Measurements from ENCODE around the gene CAMTA1. TPM values are rescaled to one million over a fixed set of nuclear protein-coding genes. Genes with fewer than 3 reads are reported as not detected.

The CAMTA1 gene
- total RNA-seq, 1 donor from 2014 or later: 62.9 TPM

DNA sequence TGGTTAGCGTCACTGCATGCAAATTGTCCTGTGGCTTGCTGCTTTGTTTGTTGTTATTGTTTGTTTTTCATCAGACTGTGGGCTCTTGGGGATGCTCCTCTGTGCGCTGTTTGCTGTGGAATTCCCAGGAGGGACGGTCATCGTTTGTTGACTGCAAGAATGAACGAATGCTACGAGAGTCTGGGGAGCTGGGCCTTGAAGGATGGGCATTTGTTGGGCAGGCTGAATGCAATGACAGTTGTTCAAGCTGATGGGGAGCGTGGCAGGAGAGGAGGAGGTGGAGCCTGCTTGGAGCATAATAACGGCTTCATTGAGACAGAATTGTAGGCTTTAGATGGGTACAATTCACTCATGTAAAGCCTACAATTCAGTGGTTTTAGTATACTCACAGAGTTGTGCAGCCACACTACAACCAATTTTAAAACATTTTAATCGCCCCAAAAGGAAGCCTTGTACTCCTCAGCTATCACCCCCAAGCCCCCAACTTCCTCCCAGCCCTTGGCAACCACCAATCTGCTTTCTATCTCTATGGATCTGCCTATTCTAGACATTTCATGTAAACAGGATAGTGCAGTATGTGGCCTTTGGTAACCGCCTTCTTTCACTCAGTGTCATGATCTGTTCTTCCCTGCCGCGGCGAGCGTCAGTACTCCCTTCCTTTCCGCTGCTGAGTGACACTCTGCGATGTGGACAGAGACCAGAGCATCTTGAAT lies 190.2 kb downstream of the CAMTA1 start:
- DNase-seq (ENCODE audit: extremely low spot score in 2 of 2): no peak
- no peaks in the 10 kb centered on the region for H3K9me3 ChIP-seq
- intact Hi-C loops (cut with DNase I): no loop called here

DNA sequence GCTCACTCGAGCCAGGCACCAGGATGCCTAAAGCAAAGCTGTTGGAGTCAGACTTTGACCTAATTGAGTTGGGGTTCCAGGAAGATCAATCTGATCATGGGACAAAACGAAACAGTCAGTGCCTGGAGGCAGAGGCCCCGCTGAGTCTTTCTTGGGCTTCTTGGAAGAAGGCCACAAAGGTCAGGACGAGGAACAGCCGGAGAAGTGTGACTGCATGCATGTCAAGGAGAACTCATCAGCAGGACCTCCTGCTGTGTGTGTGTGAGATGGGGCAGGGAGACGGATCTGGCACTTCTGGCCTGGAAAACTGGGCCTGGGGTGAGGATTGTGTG lies 190.8 kb downstream of the CAMTA1 start:
- no peaks in the 10 kb centered on the region for H3K9me3 ChIP-seq
- intact Hi-C loops (cut with DNase I): no loop called here
- H3K27ac ChIP-seq: no peak overlapping the region
- TF ChIP-seq POLR2A (IDR thresholded peaks at IDR 0.05) (no peak), POLR2AphosphoS5 (IDR thresholded peaks at IDR 0.05; ENCODE audit: insufficient read depth in 1 of 2, low read depth in 1 of 2) (no peak)
- TF ChIP-seq, protein P1, sequence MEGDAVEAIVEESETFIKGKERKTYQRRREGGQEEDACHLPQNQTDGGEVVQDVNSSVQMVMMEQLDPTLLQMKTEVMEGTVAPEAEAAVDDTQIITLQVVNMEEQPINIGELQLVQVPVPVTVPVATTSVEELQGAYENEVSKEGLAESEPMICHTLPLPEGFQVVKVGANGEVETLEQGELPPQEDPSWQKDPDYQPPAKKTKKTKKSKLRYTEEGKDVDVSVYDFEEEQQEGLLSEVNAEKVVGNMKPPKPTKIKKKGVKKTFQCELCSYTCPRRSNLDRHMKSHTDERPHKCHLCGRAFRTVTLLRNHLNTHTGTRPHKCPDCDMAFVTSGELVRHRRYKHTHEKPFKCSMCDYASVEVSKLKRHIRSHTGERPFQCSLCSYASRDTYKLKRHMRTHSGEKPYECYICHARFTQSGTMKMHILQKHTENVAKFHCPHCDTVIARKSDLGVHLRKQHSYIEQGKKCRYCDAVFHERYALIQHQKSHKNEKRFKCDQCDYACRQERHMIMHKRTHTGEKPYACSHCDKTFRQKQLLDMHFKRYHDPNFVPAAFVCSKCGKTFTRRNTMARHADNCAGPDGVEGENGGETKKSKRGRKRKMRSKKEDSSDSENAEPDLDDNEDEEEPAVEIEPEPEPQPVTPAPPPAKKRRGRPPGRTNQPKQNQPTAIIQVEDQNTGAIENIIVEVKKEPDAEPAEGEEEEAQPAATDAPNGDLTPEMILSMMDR (IDR thresholded peaks at IDR 0.05): no peak
- H3K4me1 ChIP-seq: no peaks in the 10 kb centered on the region
- no peak overlapping the region for H3K4me3 ChIP-seq
- no peaks in the 10 kb centered on the region for H3K27me3 ChIP-seq
- H3K36me3 ChIP-seq: no peaks in the 10 kb centered on the region
- no peak for DNase-seq (ENCODE audit: extremely low spot score in 2 of 2)

More for the DNA sequence above, 190.2 kb downstream of the CAMTA1 start:
- no peaks in the 10 kb centered on the region for H3K27me3 ChIP-seq
- H3K36me3 ChIP-seq: no peaks in the 10 kb centered on the region
- H3K4me1 ChIP-seq: no peaks in the 10 kb centered on the region
- H3K4me3 ChIP-seq: no peak overlapping the region
- no peak overlapping the region for H3K27ac ChIP-seq
- TF ChIP-seq POLR2AphosphoS5 (IDR thresholded peaks at IDR 0.05; ENCODE audit: insufficient read depth in 1 of 2, low read depth in 1 of 2): no peak
- TF ChIP-seq, protein P1 (IDR thresholded peaks at IDR 0.05): no peak
- TF ChIP-seq POLR2A (IDR thresholded peaks at IDR 0.05): no peak

DNA sequence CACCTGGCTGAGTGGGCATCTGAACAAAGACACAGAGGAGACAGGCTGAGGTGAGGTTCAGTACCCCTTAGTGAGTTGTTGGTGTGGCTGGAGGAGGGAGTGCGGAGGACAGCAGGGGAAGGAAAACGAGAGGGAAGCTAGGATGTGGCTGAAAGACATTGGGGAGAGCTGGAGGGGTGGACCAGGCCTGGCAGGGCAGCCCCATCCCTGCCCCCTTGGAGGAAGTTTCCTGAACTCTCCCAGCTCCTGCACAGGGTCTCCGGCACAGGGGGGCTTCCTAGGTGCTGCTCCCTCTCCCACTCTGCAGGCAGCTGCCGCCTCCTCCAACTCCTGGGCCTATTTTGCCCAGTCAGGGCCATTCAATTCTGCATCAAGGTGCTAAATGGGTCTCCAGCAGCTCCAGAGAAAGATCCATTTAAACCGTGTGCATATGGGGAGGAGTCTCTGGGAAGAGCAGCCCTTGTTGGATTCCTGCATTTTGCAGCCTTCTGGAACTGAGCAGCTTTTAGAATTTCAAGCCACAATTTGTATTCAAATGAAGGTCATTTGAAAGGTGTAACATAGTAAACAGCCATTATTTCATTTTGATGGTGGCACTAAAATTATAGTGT lies 193.9 kb downstream of the CAMTA1 start:
- no peak for TF ChIP-seq POLR2A (IDR thresholded peaks at IDR 0.05)
- no peak for TF ChIP-seq POLR2AphosphoS5 (IDR thresholded peaks at IDR 0.05; ENCODE audit: insufficient read depth in 1 of 2, low read depth in 1 of 2)
- TF ChIP-seq, protein P1 (IDR thresholded peaks at IDR 0.05): no peak
- Histone ChIP-seq H3K4me3 (no peak overlapping the region), H3K4me1 (no peaks in the 10 kb centered on the region), H3K36me3 (no peaks in the 10 kb centered on the region), H3K27me3 (no peaks in the 10 kb centered on the region), H3K9me3 (no peaks in the 10 kb centered on the region), H3K27ac (no peak overlapping the region)
- DNase-seq (ENCODE audit: extremely low spot score in 2 of 2): no peak
- intact Hi-C loops (cut with DNase I): no loop called here

DNA sequence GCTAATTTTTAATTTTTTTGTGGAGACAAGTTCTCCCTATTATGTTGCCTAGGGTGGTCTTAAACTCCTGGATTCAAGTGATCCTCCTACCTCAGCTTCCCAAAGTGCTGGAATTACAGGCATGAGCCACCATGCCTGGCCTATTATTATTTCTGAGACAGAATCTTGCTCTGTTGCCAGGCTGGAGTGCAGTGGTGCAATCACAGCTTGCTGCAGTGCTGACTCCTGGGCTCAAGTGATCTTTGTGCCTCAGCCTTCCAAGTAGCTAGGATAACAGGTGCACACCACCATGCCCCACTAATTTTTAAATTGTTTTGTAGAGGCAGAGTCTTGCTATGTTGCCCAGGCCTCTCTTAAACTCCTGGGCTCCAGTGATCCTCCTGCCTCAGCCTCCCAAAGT lies 196.3 kb downstream of the CAMTA1 start:
- intact Hi-C loops (cut with DNase I): no loop called here
- Histone ChIP-seq H3K36me3 (no peaks in the 10 kb centered on the region), H3K4me3 (no peak overlapping the region), H3K4me1 (no peaks in the 10 kb centered on the region), H3K9me3 (no peaks in the 10 kb centered on the region), H3K27me3 (no peaks in the 10 kb centered on the region), H3K27ac (no peak overlapping the region)
- no peak for DNase-seq (ENCODE audit: extremely low spot score in 2 of 2)
- no peak for TF ChIP-seq POLR2AphosphoS5 (IDR thresholded peaks at IDR 0.05; ENCODE audit: insufficient read depth in 1 of 2, low read depth in 1 of 2)
- no peak for TF ChIP-seq POLR2A (IDR thresholded peaks at IDR 0.05)
- TF ChIP-seq, protein P1 (IDR thresholded peaks at IDR 0.05): no peak

DNA sequence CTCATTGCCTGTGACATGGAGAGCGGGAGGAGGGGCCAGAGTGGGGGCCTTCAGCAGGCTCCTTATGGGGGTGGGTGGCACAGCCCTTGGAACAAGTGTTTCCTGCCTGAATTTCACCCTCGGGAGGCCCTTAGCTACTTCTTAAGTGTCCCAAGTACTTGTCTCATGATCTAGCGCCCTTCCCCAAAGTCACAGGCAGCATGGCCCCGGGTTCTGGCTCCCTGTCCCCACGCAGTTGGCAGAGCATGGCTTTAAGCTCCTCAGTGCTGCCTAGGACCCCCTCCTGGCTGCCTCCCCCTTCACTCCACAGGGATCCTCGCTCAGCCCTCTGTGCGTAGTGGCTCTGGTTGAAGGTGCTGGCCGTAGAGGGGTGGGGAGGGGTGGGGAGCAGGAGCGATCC lies 197.2 kb downstream of the CAMTA1 start:
- no peak for DNase-seq (ENCODE audit: extremely low spot score in 2 of 2)
- Histone ChIP-seq H3K4me3 (no peak overlapping the region), H3K27ac (no peak overlapping the region), H3K9me3 (no peaks in the 10 kb centered on the region), H3K36me3 (no peaks in the 10 kb centered on the region), H3K4me1 (no peaks in the 10 kb centered on the region), H3K27me3 (no peaks in the 10 kb centered on the region)
- TF ChIP-seq, protein P1 (IDR thresholded peaks at IDR 0.05): no peak
- TF ChIP-seq POLR2AphosphoS5 (IDR thresholded peaks at IDR 0.05; ENCODE audit: insufficient read depth in 1 of 2, low read depth in 1 of 2) (no peak), POLR2A (IDR thresholded peaks at IDR 0.05) (no peak)
- intact Hi-C loops (cut with DNase I): no loop called here
